ENCODE results near the gene PRSS57. TPM values are rescaled to one million over a fixed set of nuclear protein-coding genes. Genes with fewer than 3 reads are reported as not detected.

Gene PRSS57
- total RNA-seq, 4 donors from 2014 or later, result not detected

DNA sequence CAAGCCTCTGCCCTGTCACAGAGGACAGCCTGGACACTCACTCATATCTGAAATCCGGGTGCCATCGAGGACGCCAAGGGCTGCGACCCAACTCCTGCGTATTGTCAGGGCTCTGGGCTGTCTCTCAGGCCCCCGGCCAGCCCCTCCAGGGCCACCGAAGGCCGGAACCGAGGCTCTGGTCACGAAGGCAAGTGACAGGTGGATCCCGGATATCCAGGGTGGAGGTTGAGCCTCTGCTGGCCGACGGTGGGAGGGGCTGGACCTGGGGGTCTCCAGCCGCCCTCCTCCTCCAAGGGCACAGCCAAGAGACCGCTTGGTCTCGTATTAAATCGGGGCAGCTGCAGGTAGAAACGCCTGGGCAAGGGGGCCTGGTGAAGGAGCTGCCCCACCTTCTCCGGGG lies 37.6 kb downstream of the PRSS57 start:
- peaks cover 0 to 80% (median 46%) of the 10 kb centered on the region in 3 donors for H3K4me1 ChIP-seq

DNA sequence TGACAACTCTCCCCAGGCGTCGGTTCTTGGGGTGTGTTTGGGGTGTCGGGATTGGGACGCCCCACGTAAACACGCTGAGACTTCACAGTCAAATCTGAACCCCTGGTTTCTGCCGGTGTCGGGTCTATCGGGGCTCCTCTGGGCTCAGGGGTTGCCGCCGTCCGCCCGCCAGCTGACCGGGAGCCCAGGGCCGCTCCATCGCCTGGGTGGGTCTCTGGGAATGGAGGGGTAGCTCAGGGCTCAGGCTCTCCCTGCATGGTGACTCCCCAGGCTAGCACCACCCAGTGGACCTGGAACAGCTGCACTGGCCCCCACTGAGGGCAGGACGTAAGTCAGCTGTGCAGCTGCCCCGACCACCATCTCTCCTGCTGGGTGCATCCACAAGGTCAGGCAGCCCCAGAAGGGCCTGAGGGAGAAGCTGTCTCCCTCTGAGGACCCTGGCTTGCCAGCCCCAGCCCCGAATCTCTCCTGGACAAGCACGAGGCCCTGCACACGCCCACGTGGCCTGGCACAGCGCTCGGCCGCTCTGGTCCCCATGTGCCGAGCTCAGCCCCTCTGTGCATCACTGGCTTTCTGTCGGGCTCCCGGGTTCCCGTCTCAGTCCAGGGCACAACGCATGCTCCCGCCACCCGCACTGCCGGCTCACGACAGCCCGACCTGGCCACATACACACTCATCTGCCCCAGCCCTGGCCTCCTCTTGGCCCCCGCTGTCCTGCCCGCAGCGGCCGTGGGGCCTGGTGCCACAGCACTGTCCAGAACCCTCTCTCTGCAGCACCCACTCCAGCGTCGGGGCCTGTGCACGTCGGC lies 38.3 kb downstream of the PRSS57 start:
- H3K4me3 ChIP-seq, result no peak overlapping the region
- H3K36me3 ChIP-seq, result peaks cover 0 to 54% of the 10 kb centered on the region in 2 donors
- H3K27me3 ChIP-seq, result no peaks in the 10 kb centered on the region
- TF ChIP-seq, protein P1, sequence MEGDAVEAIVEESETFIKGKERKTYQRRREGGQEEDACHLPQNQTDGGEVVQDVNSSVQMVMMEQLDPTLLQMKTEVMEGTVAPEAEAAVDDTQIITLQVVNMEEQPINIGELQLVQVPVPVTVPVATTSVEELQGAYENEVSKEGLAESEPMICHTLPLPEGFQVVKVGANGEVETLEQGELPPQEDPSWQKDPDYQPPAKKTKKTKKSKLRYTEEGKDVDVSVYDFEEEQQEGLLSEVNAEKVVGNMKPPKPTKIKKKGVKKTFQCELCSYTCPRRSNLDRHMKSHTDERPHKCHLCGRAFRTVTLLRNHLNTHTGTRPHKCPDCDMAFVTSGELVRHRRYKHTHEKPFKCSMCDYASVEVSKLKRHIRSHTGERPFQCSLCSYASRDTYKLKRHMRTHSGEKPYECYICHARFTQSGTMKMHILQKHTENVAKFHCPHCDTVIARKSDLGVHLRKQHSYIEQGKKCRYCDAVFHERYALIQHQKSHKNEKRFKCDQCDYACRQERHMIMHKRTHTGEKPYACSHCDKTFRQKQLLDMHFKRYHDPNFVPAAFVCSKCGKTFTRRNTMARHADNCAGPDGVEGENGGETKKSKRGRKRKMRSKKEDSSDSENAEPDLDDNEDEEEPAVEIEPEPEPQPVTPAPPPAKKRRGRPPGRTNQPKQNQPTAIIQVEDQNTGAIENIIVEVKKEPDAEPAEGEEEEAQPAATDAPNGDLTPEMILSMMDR (IDR thresholded peaks at IDR 0.05), result no peak
- no peak for TF ChIP-seq EP300 (IDR thresholded peaks at IDR 0.05)
- no peak for TF ChIP-seq POLR2A (IDR thresholded peaks at IDR 0.05)
- TF ChIP-seq POLR2AphosphoS5 (IDR thresholded peaks at IDR 0.05), result no peak
- 63% methylated on average over 8 of the region's 43 CpGs; no CpG with 5 or more reads in 1 of the 2 donors for WGBS, 2 donors (ENCODE audit: low coverage in 1 of 2)
- peaks cover 0 to 75% (median 45%) of the 10 kb centered on the region in 3 donors for H3K4me1 ChIP-seq
- H3K9me3 ChIP-seq, result no peaks in the 10 kb centered on the region
- ATAC-seq, result no peak
- no peak overlapping the region for H3K27ac ChIP-seq

More for the DNA sequence above, 37.6 kb downstream of the PRSS57 start:
- H3K4me3 ChIP-seq, result no peak overlapping the region
- no CpG with 5 or more reads among the region's 19 CpGs for WGBS, 2 donors (ENCODE audit: low coverage in 1 of 2)
- peak overlapping the region in 1 of 4 donors; percentile 20 for H3K27ac ChIP-seq
- H3K36me3 ChIP-seq, result peaks cover 0 to 48% of the 10 kb centered on the region in 2 donors
- ATAC-seq, result no peak
- H3K27me3 ChIP-seq, result no peaks in the 10 kb centered on the region
- no peaks in the 10 kb centered on the region for H3K9me3 ChIP-seq
- TF ChIP-seq EP300 (IDR thresholded peaks at IDR 0.05) (no peak), POLR2A (IDR thresholded peaks at IDR 0.05) (no peak), POLR2AphosphoS5 (IDR thresholded peaks at IDR 0.05) (no peak)

DNA sequence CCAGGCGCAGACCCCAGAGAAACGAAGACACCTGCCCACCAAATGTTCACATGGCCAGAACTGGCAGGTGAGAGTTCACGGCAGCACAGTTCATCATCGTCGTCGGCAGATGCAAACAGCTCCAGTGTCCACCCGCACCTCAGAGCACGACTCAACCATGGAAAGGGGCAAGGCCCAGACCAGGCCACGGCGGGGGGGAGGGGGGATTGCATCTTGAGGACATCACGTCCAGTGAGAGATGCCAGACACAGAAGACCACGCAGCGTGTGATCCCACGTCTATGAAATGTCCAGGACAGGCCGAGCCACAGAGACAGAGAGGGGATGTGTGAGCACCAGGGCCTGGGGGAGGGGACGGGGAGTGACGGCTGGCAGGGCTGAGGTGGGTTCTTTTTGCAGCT lies 39.6 kb downstream of the PRSS57 start:
- peaks cover 0 to 62% (median 33%) of the 10 kb centered on the region in 3 donors for H3K4me1 ChIP-seq
- no peaks in the 10 kb centered on the region for H3K27me3 ChIP-seq
- peaks cover 0 to 67% of the 10 kb centered on the region in 2 donors for H3K36me3 ChIP-seq
- 44 to 45% methylated on average over 5 of the region's 17 CpGs for WGBS, 2 donors (ENCODE audit: low coverage in 1 of 2)
- no peak overlapping the region for H3K27ac ChIP-seq
- H3K4me3 ChIP-seq, result no peak overlapping the region
- H3K9me3 ChIP-seq, result no peaks in the 10 kb centered on the region
- TF ChIP-seq, protein P1 (IDR thresholded peaks at IDR 0.05), result no peak
- TF ChIP-seq EP300 (IDR thresholded peaks at IDR 0.05), result no peak
- TF ChIP-seq POLR2AphosphoS5 (IDR thresholded peaks at IDR 0.05), result no peak
- no peak for TF ChIP-seq POLR2A (IDR thresholded peaks at IDR 0.05)
- ATAC-seq, result no peak

DNA sequence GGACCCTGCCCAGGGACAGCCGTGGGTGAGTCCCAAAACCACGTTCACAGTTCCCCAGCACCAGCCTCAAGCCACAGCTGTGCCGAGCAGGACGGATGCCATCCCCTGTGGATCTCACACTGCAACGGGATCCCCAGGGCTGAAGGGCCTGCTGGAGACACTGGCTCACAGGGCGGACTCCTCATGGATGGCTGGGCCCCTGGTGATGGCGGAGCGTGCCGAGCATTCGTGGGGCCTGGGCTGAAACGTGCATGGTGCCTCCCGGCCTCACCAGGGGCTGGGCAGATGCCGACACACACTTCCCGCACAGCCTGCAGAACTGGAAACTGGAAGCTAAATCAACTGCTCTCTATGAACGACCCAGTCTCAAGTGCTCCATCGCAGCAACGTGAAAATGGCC lies 41.8 kb downstream of the PRSS57 start:
- WGBS, 2 donors (ENCODE audit: low coverage in 1 of 2), result 90% methylated on average over 6 of the region's 17 CpGs; no CpG with 5 or more reads in 1 of the 2 donors
- Histone ChIP-seq H3K27ac (no peak overlapping the region), H3K4me3 (no peak overlapping the region), H3K27me3 (no peaks in the 10 kb centered on the region), H3K36me3 (peaks cover 0 to 85% of the 10 kb centered on the region in 2 donors), H3K9me3 (no peaks in the 10 kb centered on the region), H3K4me1 (peaks cover 0 to 40% (median 11%) of the 10 kb centered on the region in 3 donors)
- no peak for ATAC-seq
- TF ChIP-seq POLR2A (IDR thresholded peaks at IDR 0.05) (no peak), POLR2AphosphoS5 (IDR thresholded peaks at IDR 0.05) (no peak), EP300 (IDR thresholded peaks at IDR 0.05) (no peak)
- TF ChIP-seq, protein P1 (IDR thresholded peaks at IDR 0.05), result no peak

DNA sequence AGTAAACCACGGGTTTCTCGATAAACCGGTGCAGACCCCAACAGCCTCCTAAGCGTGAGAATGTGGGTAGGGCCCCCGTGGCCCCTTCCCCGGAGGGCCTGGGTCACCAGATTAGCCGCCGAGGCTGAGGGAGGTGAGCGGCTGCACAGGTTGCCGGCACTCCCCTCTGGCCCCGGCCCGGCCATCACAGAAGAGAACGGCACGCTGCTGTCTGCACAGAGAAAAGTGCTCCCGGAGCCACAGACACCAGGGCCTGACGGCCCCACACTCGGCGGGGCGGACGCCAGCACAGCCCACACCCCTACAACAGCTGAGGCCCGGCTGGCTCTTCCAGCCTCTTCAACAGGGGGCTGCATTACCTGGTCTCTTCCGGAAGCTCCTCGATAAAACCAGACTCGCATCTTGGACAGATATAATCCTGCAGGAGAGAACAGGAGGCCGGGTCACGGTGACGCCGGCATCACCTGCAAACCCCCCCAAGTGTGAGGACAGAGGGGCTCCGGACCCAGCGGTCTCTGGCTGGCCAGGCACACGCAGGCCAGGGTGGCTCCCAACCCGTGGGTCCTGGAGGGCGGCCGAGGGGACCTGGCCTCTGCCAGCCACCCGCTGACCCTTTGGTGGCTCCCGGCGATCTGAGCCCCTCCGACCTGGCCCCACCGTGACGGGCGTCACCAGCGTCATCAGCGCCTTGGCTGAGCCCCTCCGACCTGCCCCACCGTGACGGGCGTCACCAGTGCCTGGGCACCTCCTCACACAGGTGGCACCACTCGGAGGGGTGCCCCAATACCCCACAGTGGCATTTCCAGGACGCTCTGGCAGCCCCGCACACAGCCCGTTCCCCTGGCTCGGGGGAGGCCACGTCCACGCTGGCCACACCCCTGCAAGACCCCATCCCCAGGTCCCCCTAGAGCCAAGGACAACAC lies 42.5 kb downstream of the PRSS57 start:
- no peak for ATAC-seq
- no peak for TF ChIP-seq EP300 (IDR thresholded peaks at IDR 0.05)
- TF ChIP-seq POLR2AphosphoS5 (IDR thresholded peaks at IDR 0.05), result no peak
- TF ChIP-seq, protein P1 (IDR thresholded peaks at IDR 0.05), result no peak
- TF ChIP-seq POLR2A (IDR thresholded peaks at IDR 0.05), result no peak
- Histone ChIP-seq H3K36me3 (peaks cover 0 to 89% of the 10 kb centered on the region in 2 donors), H3K4me1 (peaks cover 0 to 33% (median 10%) of the 10 kb centered on the region in 3 donors), H3K27ac (no peak overlapping the region), H3K4me3 (no peak overlapping the region), H3K27me3 (no peaks in the 10 kb centered on the region), H3K9me3 (no peaks in the 10 kb centered on the region)
- 96% methylated on average over 9 of the region's 54 CpGs; no CpG with 5 or more reads in 1 of the 2 donors for WGBS, 2 donors (ENCODE audit: low coverage in 1 of 2)
